Prostate gland (tissue), 2 donors: Measurements from ENCODE around the gene PSMB9.

Experiments
- POLR2A ChIP-seq: fragments of 450-650 bp; IDR thresholded peaks from one replicate; pipeline ENCODE4 v1.6.1; 2016; ENCODE audit warnings: antibody characterized with exemption, mild to moderate bottlenecking
- POLR2AphosphoS5 ChIP-seq: sonication (generic); formaldehyde crosslinking; IDR thresholded peaks from one replicate; pipeline ENCODE4 v1.6.1; 2017; ENCODE audit warnings: antibody characterized with exemption
- TF ChIP-seq, protein P1 (sequence below), 4 experiments: fragments of 200-600 bp in 2 of 4; fragments of 450-650 bp in 2 of 4; sonication (generic) in 2 of 4; IDR thresholded peaks; 1 replicate in 3 of 4; 2 replicates in 1 of 4; pipeline ENCODE4 v1.5.1; 2016 to 2019; ENCODE audit warnings: antibody characterized with exemption in 4 of 4, mild to moderate bottlenecking in 2 of 4, moderate library complexity in 2 of 4

GRCh38 chr6:32830017-32830416, 24.0 kb upstream of the PSMB9 start:
- TF ChIP-seq, protein P1, sequence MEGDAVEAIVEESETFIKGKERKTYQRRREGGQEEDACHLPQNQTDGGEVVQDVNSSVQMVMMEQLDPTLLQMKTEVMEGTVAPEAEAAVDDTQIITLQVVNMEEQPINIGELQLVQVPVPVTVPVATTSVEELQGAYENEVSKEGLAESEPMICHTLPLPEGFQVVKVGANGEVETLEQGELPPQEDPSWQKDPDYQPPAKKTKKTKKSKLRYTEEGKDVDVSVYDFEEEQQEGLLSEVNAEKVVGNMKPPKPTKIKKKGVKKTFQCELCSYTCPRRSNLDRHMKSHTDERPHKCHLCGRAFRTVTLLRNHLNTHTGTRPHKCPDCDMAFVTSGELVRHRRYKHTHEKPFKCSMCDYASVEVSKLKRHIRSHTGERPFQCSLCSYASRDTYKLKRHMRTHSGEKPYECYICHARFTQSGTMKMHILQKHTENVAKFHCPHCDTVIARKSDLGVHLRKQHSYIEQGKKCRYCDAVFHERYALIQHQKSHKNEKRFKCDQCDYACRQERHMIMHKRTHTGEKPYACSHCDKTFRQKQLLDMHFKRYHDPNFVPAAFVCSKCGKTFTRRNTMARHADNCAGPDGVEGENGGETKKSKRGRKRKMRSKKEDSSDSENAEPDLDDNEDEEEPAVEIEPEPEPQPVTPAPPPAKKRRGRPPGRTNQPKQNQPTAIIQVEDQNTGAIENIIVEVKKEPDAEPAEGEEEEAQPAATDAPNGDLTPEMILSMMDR (IDR thresholded peaks at IDR 0.05) = no peak
- TF ChIP-seq POLR2AphosphoS5 = no peak
- no peak for TF ChIP-seq POLR2A
